HG02798 (cell line): ENCODE data around the gene C20orf96.
"Not testable (repeated sequence)": the region's sequence is repeated elsewhere in the genome, so short reads cannot be mapped to it uniquely, and the experiment has no call there.

ENCODE experiments used
- ATAC-seq: cut with Tn5 transposase; IDR thresholded peaks from one replicate; pipeline ENCODE4 v1.9.1; 2021; ENCODE audit warnings: mild to moderate bottlenecking; ENCODE audit not compliant: unreplicated experiment, poor library complexity

C20orf96 gene

GRCh38 chr20:290084-290831, at the start of gene C20orf96:
Gene C20orf96, minus strand, starts transcription at chr20:290750. Its CDS starts 140 bp downstream, at chr20:290610.
- ATAC-seq = peak; percentile 93

GRCh38 chr20:336040-336439, 45.5 kb upstream of the C20orf96 start:
- not testable (repeated sequence) for ATAC-seq

- ATAC-seq = no peak
Observed at GRCh38 chr20:334578-334977, 44.0 kb upstream of the C20orf96 start.

- no peak for ATAC-seq
Observed at GRCh38 chr20:330233-331149, 39.9 kb upstream of the C20orf96 start.

GRCh38 chr20:329851-330232, 39.3 kb upstream of the C20orf96 start:
- no peak for ATAC-seq

GRCh38 chr20:328975-329695, 38.6 kb upstream of the C20orf96 start:
- no peak for ATAC-seq

- no peak for ATAC-seq
Observed at GRCh38 chr20:328027-328974, 37.8 kb upstream of the C20orf96 start.

- peak; percentile 22 for ATAC-seq
Observed at GRCh38 chr20:327186-328026, 36.9 kb upstream of the C20orf96 start.

GRCh38 chr20:326645-327185, 36.2 kb upstream of the C20orf96 start:
- no peak for ATAC-seq

- peak; percentile 5 for ATAC-seq
Observed at GRCh38 chr20:325889-326644, 35.5 kb upstream of the C20orf96 start.

- peak; percentile 80 for ATAC-seq
Observed at GRCh38 chr20:325045-325888, 34.7 kb upstream of the C20orf96 start, which contains the start of gene SOX12. Gene SOX12, plus strand, starts transcription at chr20:325552. Its CDS starts 373 bp downstream, at chr20:325925.

GRCh38 chr20:324177-325044, 33.9 kb upstream of the C20orf96 start:
- ATAC-seq = peak; percentile 66

GRCh38 chr20:316316-317068, 25.9 kb upstream of the C20orf96 start:
- ATAC-seq = no peak

- ATAC-seq = no peak
Observed at GRCh38 chr20:313948-314347, 23.4 kb upstream of the C20orf96 start.

- no peak for ATAC-seq
Observed at GRCh38 chr20:313402-313801, 22.9 kb upstream of the C20orf96 start.
